Progenitor cell of endocrine pancreas (in vitro differentiated cells): ENCODE results near the gene TBC1D20. TPM values are rescaled to one million over a fixed set of nuclear protein-coding genes. Genes with fewer than 3 reads are reported as not detected.
"Not testable (repeated sequence)": the region's sequence is repeated elsewhere in the genome, so short reads cannot be mapped to it uniquely, and the experiment has no call there.

Experiments
- DNase-seq: peaks from one replicate; pipeline ENCODE4 v3.0.0; 2021; ENCODE audit warnings: low spot score; ENCODE audit not compliant: unreplicated experiment
- H3K27ac Mint-ChIP-seq: 2 replicates; pipeline ENCODE4 v1.8.0; 2021; ENCODE audit warnings: mild to moderate bottlenecking, moderate library complexity, mixed read lengths
- H3K27me3 Mint-ChIP-seq: 2 replicates; pipeline ENCODE4 v1.8.0; 2021; ENCODE audit warnings: mixed read lengths
- H3K36me3 Mint-ChIP-seq: 2 replicates; pipeline ENCODE4 v1.8.0; 2022; ENCODE audit warnings: mixed read lengths; ENCODE audit not compliant: insufficient read depth
- H3K4me1 Mint-ChIP-seq: 2 replicates; pipeline ENCODE4 v1.8.0; 2021; ENCODE audit warnings: low read depth, mixed read lengths
- H3K4me3 Mint-ChIP-seq: 2 replicates; pipeline ENCODE4 v1.8.0; 2021; ENCODE audit warnings: low read depth, mild to moderate bottlenecking, moderate library complexity, mixed read lengths
- H3K9me3 Mint-ChIP-seq: 2 replicates; pipeline ENCODE4 v1.8.0; 2021; ENCODE audit warnings: low read depth, mixed read lengths
- CTCF ChIP-seq: fragments of 200-600 bp; sonication (generic); IDR thresholded peaks from one replicate; pipeline ENCODE4 v1.5.0; 2021; ENCODE audit warnings: antibody characterized with exemption, mild to moderate bottlenecking; ENCODE audit not compliant: unreplicated experiment
- total RNA-seq: library from RNA; stranded (reverse); gene quantifications from 2 replicates; pipeline ENCODE4 v1.2.1, GENCODE V29; 2021

Gene TBC1D20
- total RNA-seq, 1 donor from 2014 or later, result 33.2 TPM

GRCh38 chr20:478949-479429, 16.7 kb upstream of the TBC1D20 start:
- H3K4me3 Mint-ChIP-seq, result no peak overlapping the region
- no peaks in the 10 kb centered on the region for H3K27me3 Mint-ChIP-seq
- H3K4me1 Mint-ChIP-seq, result no peaks in the 10 kb centered on the region
- no peak for DNase-seq
- no peaks in the 10 kb centered on the region for H3K9me3 Mint-ChIP-seq
- peaks cover 31% of the 10 kb centered on the region for H3K36me3 Mint-ChIP-seq
- H3K27ac Mint-ChIP-seq, result no peak overlapping the region
- peak; percentile 66 for TF ChIP-seq CTCF

- no peak for TF ChIP-seq CTCF
- Mint-ChIP-seq H3K4me1 (no peaks in the 10 kb centered on the region), H3K4me3 (no peak overlapping the region), H3K27ac (no peak overlapping the region), H3K27me3 (no peaks in the 10 kb centered on the region), H3K36me3 (peaks cover 37% of the 10 kb centered on the region), H3K9me3 (peaks cover 5% of the 10 kb centered on the region)
- DNase-seq, result no peak
Measured at GRCh38 chr20:478010-478948, 15.9 kb upstream of the TBC1D20 start.

GRCh38 chr20:476561-477249, 14.4 kb upstream of the TBC1D20 start:
- not testable (repeated sequence) for DNase-seq, H3K4me1 Mint-ChIP-seq, H3K27ac Mint-ChIP-seq, H3K27me3 Mint-ChIP-seq, H3K4me3 Mint-ChIP-seq
- Mint-ChIP-seq H3K36me3 (peaks cover 35% of the 10 kb centered on the region), H3K9me3 (peaks cover 17% of the 10 kb centered on the region)

GRCh38 chr20:475463-476357, 13.4 kb upstream of the TBC1D20 start:
- Mint-ChIP-seq H3K9me3 (peaks cover 24% of the 10 kb centered on the region), H3K36me3 (peaks cover 33% of the 10 kb centered on the region), H3K27ac (peak overlapping the region; percentile 73), H3K27me3 (no peaks in the 10 kb centered on the region), H3K4me3 (no peak overlapping the region), H3K4me1 (no peaks in the 10 kb centered on the region)
- no peak for TF ChIP-seq CTCF
- DNase-seq, result no peak

GRCh38 chr20:474581-474980, 12.2 kb upstream of the TBC1D20 start:
- DNase-seq, result no peak
- Mint-ChIP-seq H3K4me1 (no peaks in the 10 kb centered on the region), H3K36me3 (peaks cover 34% of the 10 kb centered on the region), H3K9me3 (peaks cover 34% of the 10 kb centered on the region), H3K27me3 (no peaks in the 10 kb centered on the region), H3K4me3 (no peak overlapping the region), H3K27ac (no peak overlapping the region)
- no peak for TF ChIP-seq CTCF
